ENCODE data around the gene SPOP.
"Not testable (repeated sequence)": the region's sequence is repeated elsewhere in the genome, so short reads cannot be mapped to it uniquely, and the experiment has no call there.

Gene SPOP

GRCh38 chr17:49647256-49647585, 30.7 kb downstream of the SPOP start:
- no peak for DNase-seq

GRCh38 chr17:49646391-49647255, 31.3 kb downstream of the SPOP start:
- DNase-seq: no peak

GRCh38 chr17:49646056-49646390, 31.9 kb downstream of the SPOP start:
- not testable (repeated sequence) for DNase-seq

- no peak for DNase-seq
Measured at GRCh38 chr17:49645654-49646053, 32.2 kb downstream of the SPOP start.

- no peak for DNase-seq
Measured at GRCh38 chr17:49640556-49640955, 37.3 kb downstream of the SPOP start.

DNA sequence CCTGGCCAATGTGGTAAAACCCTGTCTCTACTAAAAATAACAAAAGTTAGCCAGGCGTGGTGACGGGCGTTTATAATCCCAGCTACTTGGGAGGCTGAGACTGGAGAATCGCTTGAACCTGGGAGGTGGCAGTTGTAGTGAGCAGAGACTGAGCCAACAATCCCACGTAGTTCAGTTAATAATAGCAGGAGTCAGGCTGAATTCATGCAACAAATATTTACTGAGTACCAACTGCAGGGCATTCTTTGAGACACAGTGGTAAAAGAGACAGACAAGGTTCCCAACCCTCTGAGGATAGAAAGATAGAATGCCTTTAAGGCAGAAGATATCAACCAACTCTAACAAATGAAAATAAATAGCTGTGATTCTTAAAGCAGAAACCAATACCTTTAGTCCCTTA, 39.1 kb downstream of the SPOP start:
- no peak for DNase-seq

- DNase-seq: no peak
Measured at GRCh38 chr17:49637739-49638138, 40.2 kb downstream of the SPOP start.

- no peak for DNase-seq
Measured at GRCh38 chr17:49637050-49637449, 40.8 kb downstream of the SPOP start.

- DNase-seq: no peak
Measured at GRCh38 chr17:49635121-49635520, 42.8 kb downstream of the SPOP start.

GRCh38 chr17:49634485-49634860, 43.4 kb downstream of the SPOP start:
- no peak for DNase-seq

DNA sequence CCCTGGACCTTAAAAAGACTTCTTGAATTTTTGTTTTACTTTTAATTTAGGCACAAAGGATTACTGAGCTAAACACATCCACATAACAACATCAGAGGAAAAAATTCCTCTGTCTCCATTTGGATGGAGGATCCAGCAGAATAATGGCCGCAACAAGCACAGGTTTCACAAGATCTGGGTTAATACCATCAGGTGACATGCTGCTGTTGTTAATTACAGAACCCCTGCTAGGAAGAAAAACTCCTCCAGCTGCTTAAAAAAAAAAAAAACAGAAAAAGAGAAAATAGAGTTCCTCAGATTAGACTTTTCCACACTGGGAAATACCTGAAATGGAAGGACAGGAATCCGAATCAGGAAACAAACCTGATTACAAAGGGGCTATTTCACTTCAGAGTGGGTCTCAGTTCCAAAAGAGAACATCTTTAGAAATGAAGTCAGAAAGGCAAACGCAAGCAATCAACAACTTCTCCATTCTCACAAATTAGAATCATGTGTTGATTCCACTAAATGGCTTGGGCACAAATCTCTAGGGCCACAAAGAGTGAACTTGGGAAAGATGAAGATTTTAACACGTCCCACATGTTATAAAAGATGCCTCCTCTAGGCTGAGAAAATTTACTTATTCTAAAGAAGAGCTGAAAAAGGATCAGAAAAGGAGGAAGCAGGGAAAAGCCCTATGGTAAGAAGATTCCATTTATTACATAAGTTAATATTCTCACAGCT, 44.0 kb downstream of the SPOP start:
- DNase-seq: no peak

DNA sequence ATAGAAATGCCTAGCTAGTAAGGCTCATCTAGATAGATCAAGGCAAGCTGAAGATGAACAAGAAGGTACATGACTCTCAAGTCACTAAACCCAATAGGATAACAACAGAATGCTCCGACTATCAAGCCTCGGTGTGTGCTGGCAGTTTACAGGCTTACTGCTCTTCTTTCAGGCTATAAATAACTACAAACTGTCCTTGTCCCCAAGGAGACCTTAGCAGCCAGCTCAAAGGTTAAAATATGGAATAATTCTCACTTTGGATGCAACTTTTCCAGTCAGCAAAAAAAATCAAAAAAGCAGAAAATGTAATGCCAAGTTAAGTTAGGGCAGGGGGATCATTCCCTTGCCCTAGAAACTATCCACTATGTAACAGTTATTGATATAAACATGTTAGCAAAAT, 44.6 kb downstream of the SPOP start:
- no peak for DNase-seq

- no peak for DNase-seq
Measured at GRCh38 chr17:49632201-49632600, 45.7 kb downstream of the SPOP start.

GRCh38 chr17:49631496-49631895, 46.4 kb downstream of the SPOP start:
- no peak for DNase-seq

- no peak for DNase-seq
Measured at GRCh38 chr17:49630113-49630900, 47.6 kb downstream of the SPOP start.

DNA sequence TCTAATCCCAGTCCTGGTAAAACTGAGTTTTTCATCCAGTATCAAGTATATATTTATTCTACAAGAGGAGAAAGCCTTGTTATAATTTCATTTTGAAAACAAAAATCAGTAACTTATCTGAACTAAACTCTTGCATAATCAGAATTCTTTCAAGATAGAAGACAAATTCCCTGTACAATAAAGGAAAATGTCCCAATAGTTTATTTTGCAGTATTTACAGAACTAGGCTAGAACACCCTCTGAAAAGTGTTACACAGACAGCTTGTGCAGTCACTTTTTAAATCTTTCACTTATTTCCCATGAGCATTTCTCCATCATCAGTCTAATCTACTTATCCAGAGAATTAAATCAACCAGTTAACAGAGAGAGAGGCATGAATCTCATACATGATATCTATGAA, 48.5 kb downstream of the SPOP start:
- DNase-seq: no peak

DNA sequence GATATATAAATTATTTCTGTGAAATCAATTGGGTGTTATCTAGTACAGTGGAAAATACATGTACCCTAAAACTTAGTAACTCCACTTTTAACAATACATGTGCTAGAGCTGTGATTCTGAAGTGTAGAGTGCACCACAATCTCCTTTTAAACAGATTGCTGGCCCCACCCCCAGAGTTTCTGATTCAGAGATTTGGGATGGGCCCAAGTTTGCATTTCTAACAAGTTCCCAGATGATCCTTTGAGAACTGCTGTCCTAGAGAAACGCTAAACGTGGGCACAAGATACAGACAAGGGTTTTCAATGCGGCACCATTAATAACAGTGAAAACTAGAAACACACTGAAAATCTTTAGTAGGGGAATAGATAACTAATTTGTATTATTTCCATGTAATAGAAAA, 53.0 kb downstream of the SPOP start:
- DNase-seq: no peak

DNA sequence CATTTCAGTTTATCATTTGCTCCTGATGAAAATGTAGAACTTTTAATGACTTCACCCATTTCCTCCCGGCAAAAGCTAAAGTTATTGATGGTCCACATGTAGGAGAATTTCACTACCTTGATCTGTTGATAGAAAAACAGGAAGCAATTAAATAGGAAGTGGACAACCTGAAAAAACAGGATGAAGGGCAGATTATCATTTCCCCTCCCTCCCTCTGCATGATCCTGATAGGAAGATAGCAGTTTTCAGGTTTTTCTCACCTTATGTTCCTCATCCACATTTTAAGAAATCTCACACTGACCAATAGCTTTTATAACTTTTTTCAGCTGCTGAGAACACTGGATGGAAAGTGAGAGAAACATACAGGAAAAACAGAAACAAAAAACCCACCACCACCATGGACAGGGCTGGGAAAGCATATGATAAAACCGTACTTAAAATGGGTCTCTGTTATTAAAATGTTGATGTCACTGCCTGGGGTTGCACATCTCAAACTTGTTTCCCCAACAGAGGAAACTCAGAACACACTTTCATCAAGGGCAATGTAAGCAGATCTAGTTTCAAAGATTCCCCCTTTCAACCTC, 55.9 kb downstream of the SPOP start:
- no peak for DNase-seq

DNA sequence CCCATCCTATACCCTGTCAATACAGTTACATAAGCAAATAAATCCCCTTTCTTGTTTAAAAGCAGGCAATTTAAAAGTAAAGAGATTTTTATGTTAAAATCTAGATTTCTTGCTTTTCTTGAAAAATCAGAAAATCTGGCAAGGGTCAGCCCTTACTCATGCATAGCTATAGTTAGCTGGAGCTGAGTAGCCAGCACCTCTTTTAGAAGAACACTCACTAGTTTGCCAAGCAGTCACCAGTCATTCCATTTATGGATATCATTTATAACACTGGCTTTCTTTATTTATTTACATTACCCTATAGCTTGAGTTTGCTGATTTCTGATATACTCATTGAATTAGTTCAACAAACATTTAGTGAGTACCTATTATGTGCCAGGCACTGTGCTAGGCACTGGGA, 56.5 kb downstream of the SPOP start:
- no peak for DNase-seq

DNA sequence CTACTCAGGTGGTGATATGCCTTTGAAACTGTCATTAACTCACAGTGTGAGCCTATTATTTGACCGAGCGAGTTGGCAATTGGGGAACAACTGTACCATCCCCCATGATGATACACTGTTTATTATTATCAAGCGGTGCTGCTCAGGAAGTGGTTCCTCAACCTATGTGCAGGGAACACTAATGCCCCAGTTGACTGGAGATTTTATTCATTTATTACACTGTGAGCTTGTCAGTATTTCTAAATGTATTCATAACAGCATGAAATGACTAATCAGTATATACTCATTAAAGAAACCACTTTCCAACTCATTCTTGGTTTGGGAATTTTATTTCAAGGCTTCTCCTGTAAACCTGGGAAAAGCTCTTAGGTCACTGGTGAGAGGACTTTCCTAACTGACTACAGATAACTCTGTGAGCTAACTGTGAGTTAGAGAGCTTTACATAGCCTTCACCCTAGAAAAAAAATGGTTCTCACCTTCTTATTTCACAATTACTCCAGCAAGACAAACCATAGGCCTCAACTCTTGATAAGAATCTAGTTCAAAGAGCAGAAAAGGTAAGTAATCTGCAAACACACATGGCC, 59.8 kb downstream of the SPOP start:
- DNase-seq: no peak

DNA sequence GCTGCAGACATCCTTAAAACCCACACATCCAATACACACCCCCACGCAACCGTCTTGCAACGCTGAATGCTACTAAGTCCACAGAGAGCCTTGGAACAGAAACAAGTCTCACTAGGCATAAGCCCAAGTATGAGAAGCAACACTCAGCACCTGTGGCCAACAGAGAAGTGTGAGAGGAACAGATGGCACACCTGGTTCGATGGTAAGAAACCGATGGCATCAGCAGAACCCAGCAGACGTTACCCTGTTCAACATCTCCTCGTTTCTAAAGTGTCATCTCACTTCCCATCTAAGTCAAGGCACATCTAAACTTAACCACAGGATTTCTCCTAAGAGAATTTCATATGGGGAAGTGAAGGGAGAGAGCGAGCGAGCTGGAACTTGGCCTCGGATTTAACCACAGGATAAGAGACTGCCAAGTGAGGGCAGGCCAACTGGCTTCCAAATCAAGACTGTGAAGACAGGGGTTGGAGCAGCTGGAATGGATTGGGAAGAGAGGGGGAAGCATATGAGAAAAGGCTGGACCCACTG, 61.2 kb downstream of the SPOP start:
- DNase-seq: no peak

GRCh38 chr17:49616086-49616485, 61.8 kb downstream of the SPOP start:
- no peak for DNase-seq
